ENCODE measurements around the gene PACRG.

The PACRG gene

GRCh38 chr6:163182696-163183095 is 454.9 kb downstream of the PACRG start:
- Histone ChIP-seq H3K27me3 (ENCODE audit: insufficient read depth, low read depth) (no peaks in the 10 kb centered on the region), H3K4me3 (IDR thresholded peaks at IDR 0.05; ENCODE audit: insufficient read depth, low read depth, low read length) (no peak overlapping the region), H4K20me1 (ENCODE audit: insufficient read depth) (no peaks in the 10 kb centered on the region), H3K27ac (no peak overlapping the region), H3K79me2 (ENCODE audit: insufficient read depth, low read depth) (no peaks in the 10 kb centered on the region), H3K4me1 (ENCODE audit: low read depth, poor library complexity, severe bottlenecking) (no peaks in the 10 kb centered on the region), H3K36me3 (ENCODE audit: insufficient read depth) (no peaks in the 10 kb centered on the region), H3K4me2 (no peak overlapping the region), H2AFZ (ENCODE audit: low read depth) (no peak overlapping the region), H3K9ac (no peak overlapping the region)
- TF ChIP-seq CTCF (conservative IDR thresholded peaks at IDR 0.05; ENCODE audit: low read depth, low read length), result no peak

GRCh38 chr6:163183806-163184205 is 456.0 kb downstream of the PACRG start:
- H3K27ac ChIP-seq, result no peak overlapping the region
- H3K27me3 ChIP-seq (ENCODE audit: insufficient read depth, low read depth), result no peaks in the 10 kb centered on the region

GRCh38 chr6:163185744-163186143 is 458.0 kb downstream of the PACRG start:
- Histone ChIP-seq H3K27ac (no peak overlapping the region), H3K4me3 (IDR thresholded peaks at IDR 0.05; ENCODE audit: insufficient read depth, low read depth, low read length) (no peak overlapping the region), H4K20me1 (ENCODE audit: insufficient read depth) (no peaks in the 10 kb centered on the region), H3K4me2 (no peak overlapping the region), H3K27me3 (ENCODE audit: insufficient read depth, low read depth) (no peaks in the 10 kb centered on the region), H3K79me2 (ENCODE audit: insufficient read depth, low read depth) (no peaks in the 10 kb centered on the region), H3K36me3 (ENCODE audit: insufficient read depth) (no peaks in the 10 kb centered on the region), H3K4me1 (ENCODE audit: low read depth, poor library complexity, severe bottlenecking) (no peaks in the 10 kb centered on the region), H2AFZ (ENCODE audit: low read depth) (no peak overlapping the region), H3K9ac (no peak overlapping the region)
- no peak for TF ChIP-seq CTCF (conservative IDR thresholded peaks at IDR 0.05; ENCODE audit: low read depth, low read length)

More at GRCh38 chr6:163183806-163184205, 456.0 kb downstream of the PACRG start:
- Histone ChIP-seq H3K79me2 (ENCODE audit: insufficient read depth, low read depth) (no peaks in the 10 kb centered on the region), H3K36me3 (ENCODE audit: insufficient read depth) (no peaks in the 10 kb centered on the region), H4K20me1 (ENCODE audit: insufficient read depth) (no peaks in the 10 kb centered on the region), H3K4me3 (IDR thresholded peaks at IDR 0.05; ENCODE audit: insufficient read depth, low read depth, low read length) (no peak overlapping the region), H3K4me2 (no peak overlapping the region), H2AFZ (ENCODE audit: low read depth) (no peak overlapping the region), H3K4me1 (ENCODE audit: low read depth, poor library complexity, severe bottlenecking) (no peaks in the 10 kb centered on the region), H3K9ac (no peak overlapping the region)
- no peak for TF ChIP-seq CTCF (conservative IDR thresholded peaks at IDR 0.05; ENCODE audit: low read depth, low read length)

- H4K20me1 ChIP-seq (ENCODE audit: insufficient read depth), result no peaks in the 10 kb centered on the region
- H2AFZ ChIP-seq (ENCODE audit: low read depth), result no peak overlapping the region
- no peaks in the 10 kb centered on the region for H3K4me1 ChIP-seq (ENCODE audit: low read depth, poor library complexity, severe bottlenecking)
- H3K4me2 ChIP-seq, result no peak overlapping the region
- no peak overlapping the region for H3K9ac ChIP-seq
- no peaks in the 10 kb centered on the region for H3K79me2 ChIP-seq (ENCODE audit: insufficient read depth, low read depth)
- H3K4me3 ChIP-seq (IDR thresholded peaks at IDR 0.05; ENCODE audit: insufficient read depth, low read depth, low read length), result no peak overlapping the region
- H3K27me3 ChIP-seq (ENCODE audit: insufficient read depth, low read depth), result no peaks in the 10 kb centered on the region
- no peaks in the 10 kb centered on the region for H3K36me3 ChIP-seq (ENCODE audit: insufficient read depth)
- no peak overlapping the region for H3K27ac ChIP-seq
- TF ChIP-seq CTCF (conservative IDR thresholded peaks at IDR 0.05; ENCODE audit: low read depth, low read length), result no peak
Measured at GRCh38 chr6:163186527-163186926, 458.8 kb downstream of the PACRG start.
